ENCODE measurements around the gene TMEM190. TPM values are rescaled to one million over a fixed set of nuclear protein-coding genes. Genes with fewer than 3 reads are reported as not detected.
A peak's percentile ranks its signal among the peaks of the same experiment; 100 is the strongest.

TMEM190 gene
- total RNA-seq, 4 donors from 2014 or later = not detected

GRCh38 chr19:55385724-55386492 lies 9.3 kb downstream of the TMEM190 start, which contains the start of gene RPL28:
TSS of gene RPL28 (plus strand) at chr19:55385932. CDS start at chr19:55386358, 426 bp downstream.
- no peaks in the 10 kb centered on the region for H3K27me3 ChIP-seq
- peak; percentile 98 for DNase-seq
- H3K4me3 ChIP-seq = peak within 1 kb of the TSS; percentile 84 to 96 (median 88)
- H3K27ac ChIP-seq = peak within 1 kb of the TSS; percentile 90 to 98 (median 93)
- H3K36me3 ChIP-seq = peaks cover 0 to 28% of the 10 kb centered on the region in 2 donors
- H3K9me3 ChIP-seq = no peaks in the 10 kb centered on the region
- in situ Hi-C loops (cut with MboI; ENCODE audit: low sequenced_read_pairs in 4 of 4) = no loop called here
- intact Hi-C loops (cut with DNase I; ENCODE audit: low total_unique reads) = loop anchor here (1.0 to 10.0 kb wide), 8 partner anchors 21 to 271 kb away; partner anchors contain the start of genes ISOC2, KMT5C, PPP1R12C and PPP6R1
- peak; percentile 80 to 89 for ATAC-seq
- TF ChIP-seq POLR2A (IDR thresholded peaks at IDR 0.05) = peak; percentile 95 to 97
- no peak for TF ChIP-seq CTCF (IDR thresholded peaks at IDR 0.05 in 4 of 5, conservative IDR thresholded peaks at IDR 0.05 in 1 of 5)
- H3K4me1 ChIP-seq = peaks cover 25 to 40% of the 10 kb centered on the region in 2 donors

GRCh38 chr19:55386493-55386971 lies 9.9 kb downstream of the TMEM190 start:
- no peak for ATAC-seq
- H3K27ac ChIP-seq = peak overlapping the region; percentile 90 to 98 (median 93)
- H3K36me3 ChIP-seq = peaks cover 0 to 28% of the 10 kb centered on the region in 2 donors
- no peak for DNase-seq
- no peak for TF ChIP-seq CTCF (IDR thresholded peaks at IDR 0.05 in 4 of 5, conservative IDR thresholded peaks at IDR 0.05 in 1 of 5)
- no peak for TF ChIP-seq POLR2A (IDR thresholded peaks at IDR 0.05)
- intact Hi-C loops (cut with DNase I; ENCODE audit: low total_unique reads) (loop anchor here (5.0 to 10.0 kb wide), 2 partner anchors 91 to 272 kb away; partner anchors contain the start of genes PPP1R12C and ZNF628), in situ Hi-C loops (cut with MboI; ENCODE audit: low sequenced_read_pairs in 4 of 4) (no loop called here)
- H3K4me3 ChIP-seq = peak overlapping the region; percentile 84 to 96 (median 88)
- H3K27me3 ChIP-seq = no peaks in the 10 kb centered on the region
- H3K9me3 ChIP-seq = no peaks in the 10 kb centered on the region
- peaks cover 25 to 40% of the 10 kb centered on the region in 2 donors for H3K4me1 ChIP-seq

- TF ChIP-seq POLR2A (IDR thresholded peaks at IDR 0.05) (no peak), CTCF (IDR thresholded peaks at IDR 0.05 in 4 of 5, conservative IDR thresholded peaks at IDR 0.05 in 1 of 5) (no peak)
- Histone ChIP-seq H3K36me3 (peaks cover 0 to 28% of the 10 kb centered on the region in 2 donors), H3K27me3 (no peaks in the 10 kb centered on the region), H3K4me3 (no peak overlapping the region), H3K4me1 (peaks cover 25 to 40% of the 10 kb centered on the region in 2 donors), H3K9me3 (no peaks in the 10 kb centered on the region), H3K27ac (peak overlapping the region in 1 of 4 donors; percentile 90)
- ATAC-seq (no peak), DNase-seq (no peak)
- in situ Hi-C loops (cut with MboI; ENCODE audit: low sequenced_read_pairs in 4 of 4) = no loop called here
- intact Hi-C loops (cut with DNase I; ENCODE audit: low total_unique reads) = loop anchor here (5.0 to 10.0 kb wide), 2 partner anchors 89 to 273 kb away; partner anchors contain the start of genes PPP1R12C and ZNF628
These were observed 11.3 kb downstream of the TMEM190 start for GRCh38 chr19:55387736-55388497.

- ATAC-seq = no peak
- intact Hi-C loops (cut with DNase I; ENCODE audit: low total_unique reads) = loop anchor here (5.0 to 10.0 kb wide), 2 partner anchors 88 to 275 kb away; partner anchors contain the start of genes PPP1R12C and ZNF628
- Histone ChIP-seq H3K36me3 (peaks cover 0 to 28% of the 10 kb centered on the region in 2 donors), H3K4me3 (no peak overlapping the region), H3K27me3 (no peaks in the 10 kb centered on the region), H3K4me1 (peaks cover 16 to 30% of the 10 kb centered on the region in 2 donors), H3K27ac (no peak overlapping the region), H3K9me3 (no peaks in the 10 kb centered on the region)
- DNase-seq = no peak
- in situ Hi-C loops (cut with MboI; ENCODE audit: low sequenced_read_pairs in 4 of 4) = no loop called here
- TF ChIP-seq CTCF (IDR thresholded peaks at IDR 0.05 in 4 of 5, conservative IDR thresholded peaks at IDR 0.05 in 1 of 5) (no peak), POLR2A (IDR thresholded peaks at IDR 0.05) (no peak)
These were observed 13.0 kb downstream of the TMEM190 start for GRCh38 chr19:55389386-55390317.
